Spleen (tissue), 7 donors: Measurements from ENCODE around the gene TRAPPC6A.

Experiments
- POLR2A ChIP-seq, 3 donors: fragments of 450-650 bp; IDR thresholded peaks; one replicate each; pipeline ENCODE4 v1.5.1; 2017; ENCODE audit warnings: antibody characterized with exemption in 3 of 3, mild to moderate bottlenecking in 1 of 3
- POLR2AphosphoS5 ChIP-seq, 3 donors: sonication (generic); formaldehyde crosslinking; IDR thresholded peaks; one replicate each; pipeline ENCODE4 v1.5.1; 2017; ENCODE audit warnings: antibody characterized with exemption in 3 of 3
- TF ChIP-seq, protein P1 (sequence below), 11 experiments: fragments of 200-600 bp in 7 of 11; fragments of 450-650 bp in 4 of 11; sonication (generic) in 4 of 11; IDR thresholded peaks in 8 of 11; conservative IDR thresholded peaks in 3 of 11; 1 replicate in 7 of 11; 2 replicates in 4 of 11; pipeline versions ENCODE4 v1.4.0 to v1.8.0; 2016 to 2021; ENCODE audit warnings: antibody characterized with exemption in 11 of 11, inconsistent platforms in 4 of 11, mild to moderate bottlenecking in 1 of 11
- donor health status: DM: no; HTN: no; CAD: no; lungs with moderate emphysema.
- donor health status: DM: no; HTN: no; CAD: no.
- donor health status: DM: no; HTN: no; CAD: no.

GRCh38 chr19:45215391-45216191 lies 37.6 kb upstream of the TRAPPC6A start:
- TF ChIP-seq, protein P1, sequence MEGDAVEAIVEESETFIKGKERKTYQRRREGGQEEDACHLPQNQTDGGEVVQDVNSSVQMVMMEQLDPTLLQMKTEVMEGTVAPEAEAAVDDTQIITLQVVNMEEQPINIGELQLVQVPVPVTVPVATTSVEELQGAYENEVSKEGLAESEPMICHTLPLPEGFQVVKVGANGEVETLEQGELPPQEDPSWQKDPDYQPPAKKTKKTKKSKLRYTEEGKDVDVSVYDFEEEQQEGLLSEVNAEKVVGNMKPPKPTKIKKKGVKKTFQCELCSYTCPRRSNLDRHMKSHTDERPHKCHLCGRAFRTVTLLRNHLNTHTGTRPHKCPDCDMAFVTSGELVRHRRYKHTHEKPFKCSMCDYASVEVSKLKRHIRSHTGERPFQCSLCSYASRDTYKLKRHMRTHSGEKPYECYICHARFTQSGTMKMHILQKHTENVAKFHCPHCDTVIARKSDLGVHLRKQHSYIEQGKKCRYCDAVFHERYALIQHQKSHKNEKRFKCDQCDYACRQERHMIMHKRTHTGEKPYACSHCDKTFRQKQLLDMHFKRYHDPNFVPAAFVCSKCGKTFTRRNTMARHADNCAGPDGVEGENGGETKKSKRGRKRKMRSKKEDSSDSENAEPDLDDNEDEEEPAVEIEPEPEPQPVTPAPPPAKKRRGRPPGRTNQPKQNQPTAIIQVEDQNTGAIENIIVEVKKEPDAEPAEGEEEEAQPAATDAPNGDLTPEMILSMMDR (IDR thresholded peaks at IDR 0.05 in 8 of 11, conservative IDR thresholded peaks at IDR 0.05 in 3 of 11) = peak in 6 of 11 experiments; percentile 16 to 46 (median 28)
- TF ChIP-seq POLR2A (IDR thresholded peaks at IDR 0.05) = no peak
- TF ChIP-seq POLR2AphosphoS5 (IDR thresholded peaks at IDR 0.05) = peak; percentile 62 to 84 (median 82)
